HCT116 (cell line): ENCODE data around the gene STIM2. TPM values are rescaled to one million over a fixed set of nuclear protein-coding genes. Genes with fewer than 3 reads are reported as not detected.

Experiments used
- ATAC-seq: fragments of 200-7000 bp; cut with Tn5 transposase; 2 replicates; pipeline ENCODE4 v1.9.1; 2020; ENCODE audit warnings: mild to moderate bottlenecking, moderate library complexity
- Bru-seq: library from RNA; stranded (reverse); fragments of 400-500 nt; gene quantifications from one replicate; lab custom pipeline; 2021; lab: Mats Ljungman, UMichigan
- BruChase-seq, 2 experiments: library from RNA; stranded (reverse); fragments of 400-500 nt; gene quantifications; one replicate each; lab custom pipeline; 2021; lab: Mats Ljungman, UMichigan
- BruUV-seq: library from RNA; stranded (reverse); fragments of 400-500 nt; replicated peaks from 2 replicates; lab custom pipeline; 2021; lab: Mats Ljungman, UMichigan
- CTCF ChIA-PET: fragments of 300-600 bp; sonication (Branson Sonifier 250); formaldehyde crosslinking; loops from one replicate; lab custom pipeline; 2021; ENCODE audit warnings: antibody characterized with exemption; lab: Charles Lee
- POLR2A ChIA-PET: fragments of 300-600, 350-600 bp; sonication (Branson Sonifier 250); formaldehyde crosslinking; loops from one replicate; lab custom pipeline; 2021; ENCODE audit warnings: antibody characterized with exemption; lab: Charles Lee
- RAD21 ChIA-PET, 2 experiments: fragments of 300-600 bp; sonication (Branson Sonifier 250); formaldehyde crosslinking; loops; one replicate each; lab custom pipeline; 2023; ENCODE audit warnings: low total read pairs in 2 of 2; ENCODE audit not compliant: uncharacterized antibody in 2 of 2, unreplicated experiment in 2 of 2, low non-redundant PET in 1 of 2; lab: Charles Lee
- DNase-seq: peaks from one replicate; pipeline ENCODE4 v3.0.0-alpha.2; 2010; ENCODE audit warnings: low read depth, low spot score
- H2AFZ ChIP-seq: fragments of 200-600 bp; shearing (Covaris generic), sonication (generic); 2 replicates; pipeline ENCODE4 v1.6.1; 2017; ENCODE audit warnings: low read depth, mixed run types, mixed read lengths, antibody characterized with exemption, low read length; ENCODE audit not compliant: poor library complexity, severe bottlenecking
- H3K27ac ChIP-seq: 2 replicates; pipeline ENCODE4 v1.5.1; 2012; ENCODE audit warnings: low read depth, low read length
- H3K27me3 ChIP-seq: fragments of 200-600 bp; sonication (generic); 2 replicates; pipeline ENCODE4 v1.6.1; 2016; ENCODE audit warnings: mixed run types, low read length, mixed read lengths; ENCODE audit not compliant: insufficient read depth
- H3K36me3 ChIP-seq, 2 experiments: fragments of 200-500 bp in 1 of 2; fragments of 200-600 bp in 1 of 2; sonication (Bioruptor generic) in 1 of 2; sonication (generic) in 1 of 2; 2 replicates each; pipeline versions ENCODE4 v1.5.1 to v1.6.1; 2014 to 2016; ENCODE audit warnings: low read length in 2 of 2, inconsistent platforms in 1 of 2, mixed read lengths in 1 of 2, mixed run types in 1 of 2; ENCODE audit not compliant: insufficient read depth in 2 of 2, control insufficient read depth in 1 of 2
- H3K4me1 ChIP-seq, 2 experiments: fragments of 200-600 bp in 1 of 2; sonication (generic) in 1 of 2; 2 replicates each; pipeline versions ENCODE4 v1.5.1 to v1.6.1; 2012 to 2017; ENCODE audit warnings: low read length in 2 of 2, inconsistent platforms in 1 of 2, mild to moderate bottlenecking in 1 of 2, mixed read lengths in 1 of 2, mixed run types in 1 of 2, moderate library complexity in 1 of 2; ENCODE audit not compliant: insufficient read depth in 2 of 2, control insufficient read depth in 1 of 2
- H3K4me2 ChIP-seq: fragments of 200-600 bp; sonication (generic); 2 replicates; pipeline ENCODE4 v1.6.1; 2017; ENCODE audit warnings: mixed run types, low read length, mixed read lengths
- H3K4me3 ChIP-seq, 2 experiments: fragments of 200-600 bp in 1 of 2; sonication (generic) in 1 of 2; replicated peaks in 1 of 2; 2 replicates each; pipeline ENCODE4 v1.5.1; 2011 to 2016; ENCODE audit warnings: low read length in 2 of 2, control low read depth in 1 of 2, low read depth in 1 of 2, mild to moderate bottlenecking in 1 of 2, mixed read lengths in 1 of 2, mixed run types in 1 of 2
- H3K79me2 ChIP-seq: fragments of 200-600 bp; sonication (generic); 2 replicates; pipeline ENCODE4 v1.6.1; 2017; ENCODE audit warnings: mild to moderate bottlenecking, mixed run types, low read length, moderate library complexity, mixed read lengths; ENCODE audit not compliant: insufficient read depth
- H3K9ac ChIP-seq: fragments of 200-600 bp; sonication (generic); 2 replicates; pipeline ENCODE4 v1.6.1; 2016; ENCODE audit warnings: low read length, mixed read lengths
- H3K9me2 ChIP-seq: fragments of 200-600 bp; sonication (generic), shearing (Covaris generic); 2 replicates; pipeline ENCODE4 v1.6.1; 2017; ENCODE audit warnings: mixed run types, mild to moderate bottlenecking, moderate library complexity; ENCODE audit not compliant: insufficient read depth
- H3K9me3 ChIP-seq, 2 experiments: fragments of 200-500 bp in 1 of 2; fragments of 200-600 bp in 1 of 2; sonication (Bioruptor generic) in 1 of 2; sonication (generic) in 1 of 2; 2 replicates each; pipeline ENCODE4 v1.6.1; 2014 to 2017; ENCODE audit warnings: low read length in 2 of 2, mixed read lengths in 2 of 2, inconsistent platforms in 1 of 2, low read depth in 1 of 2, mild to moderate bottlenecking in 1 of 2, mixed run types in 1 of 2, moderate library complexity in 1 of 2; ENCODE audit not compliant: control insufficient read depth in 1 of 2, insufficient read depth in 1 of 2
- H4K20me1 ChIP-seq: fragments of 200-600 bp; sonication (generic), shearing (Covaris generic); 2 replicates; pipeline ENCODE4 v1.6.1; 2017; ENCODE audit warnings: mixed run types, mild to moderate bottlenecking, moderate library complexity; ENCODE audit not compliant: insufficient read depth
- ATF3 ChIP-seq: IDR thresholded peaks from 2 replicates; pipeline ENCODE4 v1.6.1; 2012
- CBX3 ChIP-seq: IDR thresholded peaks from 2 replicates; pipeline ENCODE4 v1.6.1; 2012; ENCODE audit warnings: low read depth
- CEBPB ChIP-seq: IDR thresholded peaks from 2 replicates; pipeline ENCODE4 v1.6.1; 2012; ENCODE audit warnings: low read depth
- CTCF ChIP-seq, 3 experiments: fragments of 200-600 bp in 1 of 3; sonication (generic) in 1 of 3; IDR thresholded peaks in 2 of 3; conservative IDR thresholded peaks in 1 of 3; 2 replicates each; pipeline ENCODE4 v1.5.1; 2012 to 2017; ENCODE audit warnings: low read depth in 2 of 3, low read length in 2 of 3, antibody characterized with exemption in 1 of 3, borderline replicate concordance in 1 of 3, control low read depth in 1 of 3, mild to moderate bottlenecking in 1 of 3, mixed read lengths in 1 of 3, mixed run types in 1 of 3, moderate library complexity in 1 of 3; ENCODE audit not compliant: insufficient read depth in 1 of 3
- EGR1 ChIP-seq: IDR thresholded peaks from 2 replicates; pipeline ENCODE4 v1.6.1; 2012; ENCODE audit warnings: low read depth
- ELF1 ChIP-seq: IDR thresholded peaks from 2 replicates; pipeline ENCODE4 v1.6.1; 2012; ENCODE audit warnings: low read depth, borderline replicate concordance
- EZH2 ChIP-seq: fragments of 200-600 bp; sonication (generic); IDR thresholded peaks from 2 replicates; pipeline ENCODE4 v1.6.1; 2017; ENCODE audit warnings: antibody characterized with exemption, mixed run types
- EZH2phosphoT487 ChIP-seq: fragments of 200-600 bp; IDR thresholded peaks from 2 replicates; pipeline ENCODE4 v1.6.1; 2018; ENCODE audit warnings: antibody characterized with exemption, borderline replicate concordance
- FOSL1 ChIP-seq: IDR thresholded peaks from 2 replicates; pipeline ENCODE4 v1.6.1; 2012; ENCODE audit warnings: low read depth
- MAX ChIP-seq: IDR thresholded peaks from 2 replicates; pipeline ENCODE4 v1.6.1; 2012
- POLR2A ChIP-seq: IDR thresholded peaks from 2 replicates; pipeline ENCODE4 v1.7.0; 2011; ENCODE audit warnings: borderline replicate concordance; ENCODE audit not compliant: insufficient read depth, insufficient read length; ENCODE audit errors: extremely low read depth
- POLR2AphosphoS5 ChIP-seq: IDR thresholded peaks from 2 replicates; pipeline ENCODE4 v1.6.1; 2011; ENCODE audit warnings: mild to moderate bottlenecking, low read depth, low read length, moderate library complexity
- SIN3A ChIP-seq: IDR thresholded peaks from 2 replicates; pipeline ENCODE4 v1.6.1; 2012; ENCODE audit warnings: low read depth
- SRF ChIP-seq: IDR thresholded peaks from 2 replicates; pipeline ENCODE4 v1.6.1; 2012; ENCODE audit warnings: low read depth
- TCF7L2 ChIP-seq: IDR thresholded peaks from 2 replicates; pipeline ENCODE4 v1.7.0; 2011; ENCODE audit warnings: borderline replicate concordance, inconsistent platforms; ENCODE audit not compliant: insufficient read depth, insufficient read length; ENCODE audit errors: extremely low read depth
- YY1 ChIP-seq: IDR thresholded peaks from 2 replicates; pipeline ENCODE4 v1.6.1; 2011; ENCODE audit warnings: low read length, low read depth, moderate library complexity, mild to moderate bottlenecking; ENCODE audit not compliant: insufficient replicate concordance; ENCODE audit errors: extremely low read depth
- ZBTB33 ChIP-seq: IDR thresholded peaks from 2 replicates; pipeline ENCODE4 v1.6.1; 2011; ENCODE audit warnings: mild to moderate bottlenecking, low read length, moderate library complexity; ENCODE audit not compliant: insufficient replicate concordance; ENCODE audit errors: extremely low read depth
- ZFX ChIP-seq: fragments of 450-650 bp; IDR thresholded peaks from 2 replicates; pipeline ENCODE4 v1.6.1; 2017
- intact Hi-C: fragments of 100-400 bp; cut with micrococcal nuclease; formaldehyde crosslinking; loops from 2 replicates; pipeline ENCODE4 v1.10.0; 2022
- long read RNA-seq: library from polyadenylated mRNA; unstranded; transcript quantifications from one replicate; pipeline ENCODE4 v2.0.0, GENCODE V29; 2021; ENCODE audit not compliant: unreplicated experiment
- polyA plus RNA-seq: library from polyadenylated mRNA; unstranded; fragments of >200 nt; gene quantifications from 2 replicates; pipeline ENCODE4 v1.2.1, GENCODE V29; 2012; ENCODE audit warnings: missing spikeins
- total RNA-seq: library from RNA; stranded (reverse); gene quantifications from one replicate; pipeline ENCODE4 v1.2.1, GENCODE V29; 2021; ENCODE audit not compliant: unreplicated experiment

Gene STIM2
- total RNA-seq = 65.9 TPM
- 25.7 and 28.4 TPM in 2 replicates for polyA plus RNA-seq
- Bru-seq, nascent RNA = percentile 83 among the genes with signal in this experiment
- percentile 65 among the genes with signal in this experiment for BruChase-seq, experiment 1, labeled RNA remaining after a 6-hour chase
- BruChase-seq, experiment 2, labeled RNA remaining after a 2-hour chase = percentile 69 among the genes with signal in this experiment
- long read RNA-seq, full-length matches to known transcripts = 22 of 81 reads
- long read RNA-seq, partial matches to known transcripts = 12 of 81 reads
- long read RNA-seq, other reads (novel, unspliced or antisense) = 47 of 81 reads

- peak within 1 kb of the TSS; percentile 94 to 96 for H3K4me3 ChIP-seq
- H4K20me1 ChIP-seq = 0 out of 2 replicates have a peak, but pooled peaks cover 5% of the 10 kb centered on the region
- no peaks in the 10 kb centered on the region for H3K9me2 ChIP-seq
- TF ChIP-seq CEBPB (no peak), MAX (peak; percentile 64; the same call in 1 of the 2 replicates), ZFX (no peak), TCF7L2 (peak; percentile 23), POLR2A (peak; percentile 49), ZBTB33 (no peak), EZH2 (no peak), ELF1 (no peak), POLR2AphosphoS5 (peak; percentile 90; the same call in 1 of the 2 replicates), EZH2phosphoT487 (no peak), SRF (no peak), EGR1 (peak; percentile 68), FOSL1 (no peak), SIN3A (peak; percentile 77), CTCF (IDR thresholded peaks at IDR 0.05 in 2 of 3, conservative IDR thresholded peaks at IDR 0.05 in 1 of 3; ENCODE audit: borderline replicate concordance in 1 of 3, insufficient read depth in 1 of 3, low read depth in 2 of 3, low read length in 2 of 3) (peak in 1 of 3 experiments; percentile 37; a peak in 2 of 6 replicates), CBX3 (peak; percentile 23; the same call in 1 of the 2 replicates), ATF3 (no peak), YY1 (no peak)
- peaks cover 58% of the 10 kb centered on the region for H3K79me2 ChIP-seq
- peak within 1 kb of the TSS; percentile 68 for H3K9ac ChIP-seq
- H3K4me2 ChIP-seq = peak within 1 kb of the TSS; percentile 95
- H3K4me1 ChIP-seq = peaks cover 17 to 36% of the 10 kb centered on the region in 2 experiments
- ChIA-PET RAD21 (interaction anchor here (0.6 to 1.1 kb wide), 3 partner anchors 18 to 402 kb away, joined by 3 read pairs; no protein-coding TSS in a partner anchor), POLR2A (interaction anchor here (0.6 to 1.4 kb wide), 5 partner anchors 9 to 292 kb away, joined by 3 to 5 read pairs (median 3); no protein-coding TSS in a partner anchor), CTCF (no interaction called here)
- H3K27me3 ChIP-seq = no peaks in the 10 kb centered on the region
- BruUV-seq = TSS peak; percentile 88
- no peaks in the 10 kb centered on the region for H3K9me3 ChIP-seq
- peak within 1 kb of the TSS; percentile 88 for H3K27ac ChIP-seq
- ATAC-seq (peak; percentile 78), DNase-seq (peak; percentile 93)
- H3K36me3 ChIP-seq = no peaks in the 10 kb centered on the region
- peak within 1 kb of the TSS; percentile 66 for H2AFZ ChIP-seq
- intact Hi-C loops = loop anchor here (5.0 kb wide), 1 partner anchor 152 kb away; no protein-coding TSS in a partner anchor
Measured at GRCh38 chr4:26860157-26860921, at the start of gene STIM2. TSS of gene STIM2 (plus strand) at chr4:26860841.
